Measurements from ENCODE around the gene FBXL16.

FBXL16 gene

GRCh38 chr16:734208-734980 lies 28.8 kb upstream of the FBXL16 start:
- DNase-seq = no peak

- DNase-seq = peak; percentile 40
These were observed 28.0 kb upstream of the FBXL16 start for GRCh38 chr16:733382-734207.

- DNase-seq = no peak
These were observed 27.3 kb upstream of the FBXL16 start for GRCh38 chr16:732936-733335.

GRCh38 chr16:732332-732731 lies 26.7 kb upstream of the FBXL16 start:
- DNase-seq = no peak

GRCh38 chr16:730666-731509 lies 25.3 kb upstream of the FBXL16 start:
- no peak for DNase-seq

- no peak for DNase-seq
These were observed 24.4 kb upstream of the FBXL16 start for GRCh38 chr16:729768-730665.

- DNase-seq = no peak
These were observed 23.5 kb upstream of the FBXL16 start for GRCh38 chr16:728890-729744.

- peak; percentile 51 for DNase-seq
These were observed 22.7 kb upstream of the FBXL16 start for GRCh38 chr16:728131-728889.

GRCh38 chr16:727291-727977 lies 21.8 kb upstream of the FBXL16 start:
- no peak for DNase-seq

GRCh38 chr16:726438-727290 lies 21.1 kb upstream of the FBXL16 start, which contains the start of the genes CCDC78 and HAGHL:
Gene CCDC78, minus strand, starts transcription at chr16:726443. Its CDS starts 76 bp downstream, at chr16:726367.
Gene HAGHL, plus strand, starts transcription at chr16:727106. Its CDS starts 404 bp downstream, at chr16:727510.
- DNase-seq = peak; percentile 48

GRCh38 chr16:726188-726437 lies 20.5 kb upstream of the FBXL16 start:
- DNase-seq = no peak

- no peak for DNase-seq
These were observed 20.0 kb upstream of the FBXL16 start for GRCh38 chr16:725463-726187.

GRCh38 chr16:725041-725376 lies 19.4 kb upstream of the FBXL16 start:
- no peak for DNase-seq

GRCh38 chr16:724188-725040 lies 18.8 kb upstream of the FBXL16 start:
- no peak for DNase-seq

- DNase-seq = no peak
These were observed 18.1 kb upstream of the FBXL16 start for GRCh38 chr16:723695-724094.

GRCh38 chr16:722835-723633 lies 17.4 kb upstream of the FBXL16 start:
- DNase-seq = no peak
